EH (cell line): ENCODE results near the gene LLGL1.
"Not testable (repeated sequence)": the region's sequence is repeated elsewhere in the genome, so short reads cannot be mapped to it uniquely, and the experiment has no call there.

Source experiments
- DNase-seq: peaks from one replicate; pipeline ENCODE4 v3.0.0-alpha.2; 2015; ENCODE audit warnings: low read depth

Gene LLGL1

DNA sequence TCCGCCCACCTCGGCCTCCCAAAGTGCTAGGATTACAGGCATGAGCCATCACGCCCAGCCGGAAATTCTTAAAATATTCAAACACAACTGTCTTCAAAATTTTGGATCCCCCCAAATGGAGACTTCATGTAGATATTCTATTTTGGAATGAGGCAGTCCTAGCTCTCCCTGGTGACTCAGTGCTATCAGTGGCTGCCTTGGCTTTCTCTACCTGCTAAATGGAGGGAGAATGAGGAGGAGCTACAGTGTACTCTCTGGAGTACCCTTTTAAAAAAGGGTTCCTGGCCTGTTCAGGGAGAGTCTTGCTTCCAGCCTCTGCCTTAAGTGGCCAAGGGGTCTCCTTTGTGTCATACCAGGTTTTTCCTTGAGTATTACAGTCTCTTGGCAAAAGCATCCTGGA lies 31.0 kb upstream of the LLGL1 start:
- DNase-seq, result no peak

DNA sequence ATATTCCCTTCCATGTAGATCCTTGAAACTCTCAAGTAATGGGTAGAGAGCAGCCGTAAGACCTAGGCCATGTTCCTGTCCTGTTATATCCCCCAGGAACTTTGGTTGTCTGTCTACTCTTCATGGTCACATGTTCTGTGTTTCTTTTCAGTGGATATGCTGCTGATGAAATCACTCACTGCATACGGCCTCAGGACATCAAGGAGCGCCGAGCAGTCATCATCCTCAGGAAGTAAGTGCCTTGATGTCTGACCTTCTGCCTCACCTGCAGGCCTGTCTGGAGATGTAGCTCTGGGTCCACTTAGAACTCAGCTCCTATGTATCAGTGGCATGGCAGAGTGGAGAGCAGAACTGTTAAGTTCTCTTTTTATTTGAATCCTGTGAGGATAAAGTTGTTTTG lies 30.6 kb upstream of the LLGL1 start:
- no peak for DNase-seq

DNA sequence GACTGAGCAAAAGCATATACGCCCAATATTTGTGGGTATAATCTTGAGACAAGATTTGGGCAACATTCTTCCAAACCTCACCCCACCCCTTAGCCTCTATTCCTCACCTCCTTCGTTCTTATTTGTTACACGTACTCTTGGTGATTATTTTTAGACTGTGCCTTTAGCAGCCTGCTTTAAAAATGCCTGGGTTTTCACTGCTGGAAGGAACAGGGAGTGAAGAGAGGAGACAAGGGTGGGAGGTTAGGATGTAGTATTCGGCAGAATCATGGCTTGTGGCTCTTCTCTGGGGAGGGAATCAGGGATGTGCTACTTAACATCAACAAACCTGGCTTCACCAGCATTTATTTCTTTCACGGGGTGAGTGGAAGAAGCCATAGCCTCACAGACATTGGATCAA lies 30.2 kb upstream of the LLGL1 start:
- no peak for DNase-seq

DNA sequence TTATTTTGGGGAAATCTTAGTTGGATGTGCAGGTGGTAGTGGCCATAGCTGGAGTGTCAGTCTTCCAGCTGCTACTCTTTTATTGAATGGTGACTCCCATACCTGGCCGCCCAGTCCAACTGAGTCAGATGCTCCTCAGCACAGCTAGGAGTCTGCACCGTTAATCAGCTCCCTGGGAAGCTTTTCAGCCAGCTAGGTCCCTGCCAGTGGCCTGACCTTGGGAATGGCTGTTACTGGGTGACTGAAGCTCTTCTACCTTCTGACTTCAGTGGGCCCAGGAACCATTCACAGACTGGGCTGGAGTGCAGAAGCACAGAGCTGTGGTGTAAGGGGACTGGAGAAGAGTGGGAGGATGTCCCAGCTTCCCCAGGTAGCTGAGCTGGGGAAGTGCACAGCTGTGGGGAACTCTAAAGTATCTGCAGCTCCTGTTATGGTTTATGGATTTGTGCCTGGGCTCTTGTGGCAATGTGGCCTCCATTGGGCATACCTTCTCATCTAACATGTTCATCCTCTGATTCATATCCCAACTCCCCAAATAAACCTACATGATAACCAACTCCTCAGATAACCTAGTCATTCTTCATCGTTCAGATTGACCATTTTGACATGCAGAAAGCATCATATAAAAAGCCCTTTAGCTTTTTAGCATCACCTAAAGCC lies 27.8 kb upstream of the LLGL1 start:
- no peak for DNase-seq

DNA sequence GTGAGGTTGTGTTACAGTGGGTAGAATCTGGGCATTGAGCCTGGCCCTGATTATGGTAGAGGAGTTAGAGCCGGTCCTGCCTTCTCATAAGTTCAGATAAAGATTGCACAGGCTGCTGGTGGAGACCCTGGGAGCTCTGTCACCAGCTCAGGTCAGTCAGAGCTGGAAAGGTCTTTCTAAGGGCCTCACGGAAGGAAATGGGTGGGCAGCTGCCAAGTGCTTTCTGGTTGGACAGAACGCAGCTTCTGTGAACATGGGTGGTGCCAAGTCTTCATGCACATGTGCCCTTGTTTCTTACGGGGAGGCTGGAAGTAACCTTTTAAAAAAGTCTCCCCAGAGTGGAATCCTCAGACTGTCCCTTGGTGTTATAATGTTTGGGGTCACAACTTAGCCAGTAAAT lies 26.9 kb upstream of the LLGL1 start:
- DNase-seq, result no peak

DNA sequence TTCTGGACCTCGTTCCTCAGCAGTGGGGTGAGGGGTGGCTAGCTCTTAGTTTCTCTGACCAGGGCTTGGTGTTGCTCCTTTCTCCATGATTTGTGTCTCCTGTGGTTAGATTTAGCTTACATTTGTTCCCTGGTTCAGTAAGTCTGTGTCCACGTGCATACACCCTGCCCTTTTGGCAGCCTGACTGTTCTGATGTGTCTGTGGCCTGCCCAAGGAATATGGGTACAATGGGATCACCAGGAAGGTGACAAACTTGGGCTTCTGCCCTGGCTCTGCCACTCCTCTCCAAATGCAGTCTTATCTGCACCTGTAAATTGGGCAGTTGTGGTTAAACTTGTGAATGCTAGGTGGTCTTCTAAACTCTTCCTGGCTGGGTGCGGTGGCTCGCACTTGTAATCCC lies 24.3 kb upstream of the LLGL1 start:
- DNase-seq, result no peak

DNA sequence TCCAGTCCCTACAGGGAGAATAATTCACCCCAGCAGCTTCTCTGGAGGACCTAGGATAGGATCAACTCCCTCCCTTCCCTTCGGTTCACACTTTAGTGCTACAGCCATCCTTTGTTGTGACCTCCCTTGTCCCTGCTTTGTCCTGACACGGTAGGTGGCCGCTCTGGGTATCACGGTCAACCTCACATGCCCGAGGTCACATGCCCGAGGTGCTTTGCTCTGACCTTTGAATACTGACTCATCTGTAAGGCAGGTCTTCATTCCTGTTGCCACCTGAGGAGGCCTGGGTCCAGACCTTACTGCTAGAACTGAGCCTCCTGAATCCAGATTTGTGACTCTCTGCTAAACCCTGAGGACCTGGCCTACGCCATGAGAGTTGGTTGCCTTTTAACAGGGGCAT lies 22.1 kb upstream of the LLGL1 start:
- no peak for DNase-seq

DNA sequence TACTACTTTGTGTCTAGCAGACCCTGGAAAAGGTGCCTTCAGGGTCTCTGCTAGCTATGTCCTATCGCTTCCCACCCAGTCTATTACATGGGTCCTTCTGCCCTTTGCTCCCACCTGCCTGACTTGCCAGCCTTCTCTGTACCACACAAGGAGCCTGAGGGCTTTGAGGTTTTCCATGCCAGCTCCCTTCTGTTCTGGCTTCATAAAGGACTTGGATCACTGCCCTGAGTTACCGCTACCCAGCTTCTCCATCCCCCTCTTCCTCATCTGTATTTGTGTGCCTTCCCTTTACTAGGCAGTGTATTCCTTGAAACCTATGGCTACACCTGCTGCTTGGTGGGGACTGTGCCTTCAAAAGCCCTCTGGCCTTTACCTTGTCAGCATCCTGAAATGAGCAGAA lies 19.6 kb upstream of the LLGL1 start:
- DNase-seq, result no peak

DNA sequence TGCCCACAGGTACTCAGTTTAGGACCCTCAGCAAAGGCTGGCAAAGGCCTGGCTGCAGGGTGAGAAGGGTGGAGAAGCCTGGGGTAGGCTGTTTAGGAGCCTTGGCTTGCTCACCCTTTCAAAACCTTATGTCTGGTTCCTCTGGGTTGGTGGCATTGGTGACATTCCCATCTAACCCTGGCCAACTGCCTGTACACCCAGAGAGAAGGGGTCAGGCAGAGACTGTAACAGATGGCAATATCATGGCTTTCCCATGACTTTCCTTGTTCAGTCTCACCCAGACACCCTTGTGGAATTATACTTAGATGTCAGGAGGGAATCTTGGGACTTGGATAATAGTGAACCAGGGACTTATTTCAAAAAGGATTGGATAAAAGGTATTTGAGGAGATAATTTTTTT lies 18.5 kb upstream of the LLGL1 start:
- no peak for DNase-seq

DNA sequence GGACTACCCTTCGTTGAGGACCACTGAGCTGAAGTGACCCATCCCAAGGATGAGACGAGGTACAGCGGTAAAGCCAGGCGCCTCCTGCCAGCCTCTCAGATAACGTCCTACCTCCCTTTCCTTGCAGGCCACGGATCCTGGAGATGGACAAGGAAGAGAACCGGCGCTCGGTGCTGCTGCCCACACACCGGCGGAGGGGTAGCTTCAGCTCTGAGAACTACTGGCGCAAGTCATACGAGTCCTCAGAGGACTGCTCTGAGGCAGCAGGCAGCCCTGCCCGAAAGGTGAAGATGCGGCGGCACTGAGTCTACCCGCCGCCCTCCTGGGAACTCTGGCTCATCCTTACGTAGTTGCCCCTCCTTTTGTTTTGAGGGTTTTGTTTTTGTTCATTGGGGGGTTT lies 17.3 kb upstream of the LLGL1 start:
- DNase-seq, result no peak

DNA sequence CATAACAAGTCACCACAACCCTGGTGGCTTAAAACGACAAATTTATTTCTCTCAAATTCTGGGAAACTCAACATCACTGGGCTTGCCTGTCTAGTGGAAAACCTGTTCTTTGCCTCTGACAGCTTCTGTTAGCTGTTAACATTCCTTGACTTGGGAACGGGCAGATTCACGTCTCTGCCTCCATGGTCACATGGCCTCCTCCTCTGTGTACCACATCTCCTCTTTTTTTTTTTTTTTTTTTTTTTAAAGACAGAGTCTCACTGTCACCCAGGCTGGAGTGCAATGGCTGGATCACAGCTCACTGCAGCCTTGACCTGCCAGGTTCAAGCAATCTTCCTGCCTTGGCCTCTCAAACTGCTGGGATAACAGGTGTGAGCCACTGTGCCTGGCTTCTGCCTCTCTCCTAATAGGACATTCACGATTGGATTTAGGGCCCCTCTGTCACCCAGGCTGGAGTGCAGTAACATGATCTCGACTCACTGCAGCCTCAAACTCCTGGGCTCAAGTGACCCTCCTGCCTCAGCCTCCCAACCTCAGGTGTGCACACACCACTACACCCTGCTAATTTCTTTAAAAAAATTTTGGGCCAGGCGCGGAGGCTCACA lies 11.7 kb upstream of the LLGL1 start:
- DNase-seq, result no peak

DNA sequence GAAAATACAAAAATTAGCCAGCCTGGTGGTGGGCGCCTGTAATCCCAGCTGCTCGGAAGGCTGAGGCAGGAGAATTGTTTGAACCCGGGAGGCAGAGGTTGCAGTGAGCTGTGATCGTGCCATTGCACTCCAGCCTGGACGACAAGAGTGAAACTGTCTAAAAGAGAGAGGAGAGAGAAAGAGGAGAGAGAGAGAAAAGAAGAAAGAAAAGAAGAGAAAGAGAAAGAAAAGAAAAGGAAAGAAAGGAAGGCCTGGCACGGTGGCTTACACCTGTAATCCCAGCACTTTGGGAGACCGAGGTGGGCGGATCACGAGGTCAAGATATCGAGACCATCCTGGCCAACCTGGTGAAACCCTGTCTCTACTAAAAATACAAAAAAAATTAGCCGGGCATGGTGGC lies 8.5 kb upstream of the LLGL1 start:
- DNase-seq, result not testable (repeated sequence)

DNA sequence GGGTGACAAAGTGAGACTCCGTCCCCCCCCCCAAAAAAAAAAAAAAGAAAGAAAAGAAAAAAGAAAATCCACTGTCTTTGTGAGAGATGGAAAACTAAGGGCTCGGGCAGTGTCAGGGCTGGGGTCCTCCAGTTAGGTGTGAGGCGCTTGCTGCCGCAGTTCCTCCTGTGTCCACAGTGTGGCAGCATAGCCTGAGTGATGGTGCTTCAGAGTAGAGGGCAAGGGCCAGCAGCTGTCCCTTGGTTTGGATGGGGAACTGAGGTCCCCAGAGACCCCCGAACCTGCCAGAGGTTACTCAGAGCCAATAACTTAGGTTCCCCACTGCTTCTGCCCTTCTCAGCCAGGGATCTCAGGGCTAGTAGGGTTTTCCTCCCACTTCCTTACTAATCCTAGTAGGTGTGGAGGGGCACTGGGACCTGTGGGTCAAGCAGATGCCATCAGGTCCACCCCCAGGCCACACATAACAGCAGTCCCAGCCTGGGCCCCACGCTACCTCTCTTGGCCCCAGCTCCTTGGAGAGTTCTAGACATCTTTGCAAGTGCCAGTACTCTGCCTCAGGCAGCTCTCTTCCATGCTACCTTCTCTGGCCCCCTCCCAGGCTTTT lies 7.9 kb upstream of the LLGL1 start:
- peak; percentile 67 for DNase-seq

DNA sequence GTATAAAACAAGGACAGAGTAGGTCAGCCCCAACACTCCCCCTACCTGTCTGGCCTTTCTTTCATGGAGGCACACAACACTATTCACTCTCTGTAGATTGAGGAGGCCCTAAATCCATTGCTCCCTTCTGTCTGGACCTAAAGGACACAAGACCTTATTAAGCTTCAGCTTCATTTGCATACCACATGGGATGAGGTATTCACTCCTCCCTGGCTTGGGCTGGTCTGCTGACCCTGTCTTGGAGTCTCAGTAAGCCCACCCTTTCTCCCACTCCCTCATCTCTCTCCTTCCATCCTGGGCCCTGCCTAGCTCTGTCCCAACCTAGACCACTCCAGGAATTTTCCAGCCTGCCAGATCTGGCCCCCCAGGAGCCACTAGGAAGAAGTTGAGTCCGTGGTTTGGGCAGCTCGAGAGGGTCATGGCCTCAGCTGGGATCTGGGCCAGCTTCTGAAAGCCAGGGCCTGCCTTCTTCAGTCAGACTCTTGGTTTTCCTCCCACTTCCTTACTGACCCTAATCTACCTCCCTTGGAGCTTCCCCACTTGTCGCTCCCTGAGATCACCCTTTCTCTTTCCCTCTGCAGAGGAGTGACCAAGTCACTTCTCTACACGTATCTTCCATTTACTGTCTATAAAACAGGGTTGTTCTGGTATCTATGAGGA lies 6.5 kb upstream of the LLGL1 start:
- peak; percentile 82 for DNase-seq

DNA sequence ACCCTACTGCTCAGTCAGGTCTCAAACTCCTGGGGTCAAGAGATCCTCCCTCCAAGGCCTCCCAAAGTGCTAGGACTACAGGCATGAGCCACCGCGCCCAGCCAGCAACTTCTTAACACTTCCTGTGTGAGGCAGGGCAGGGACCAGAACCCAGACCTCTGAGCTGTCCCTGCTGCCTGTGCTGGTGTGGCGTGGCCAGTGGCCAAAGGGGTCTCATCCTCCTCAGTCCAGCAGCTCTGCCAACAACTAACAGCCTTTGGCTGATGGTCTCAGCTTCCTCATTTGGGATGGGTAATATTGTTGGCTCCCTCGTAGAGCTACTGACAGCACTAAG lies 1.4 kb upstream of the LLGL1 start:
- DNase-seq, result no peak

DNA sequence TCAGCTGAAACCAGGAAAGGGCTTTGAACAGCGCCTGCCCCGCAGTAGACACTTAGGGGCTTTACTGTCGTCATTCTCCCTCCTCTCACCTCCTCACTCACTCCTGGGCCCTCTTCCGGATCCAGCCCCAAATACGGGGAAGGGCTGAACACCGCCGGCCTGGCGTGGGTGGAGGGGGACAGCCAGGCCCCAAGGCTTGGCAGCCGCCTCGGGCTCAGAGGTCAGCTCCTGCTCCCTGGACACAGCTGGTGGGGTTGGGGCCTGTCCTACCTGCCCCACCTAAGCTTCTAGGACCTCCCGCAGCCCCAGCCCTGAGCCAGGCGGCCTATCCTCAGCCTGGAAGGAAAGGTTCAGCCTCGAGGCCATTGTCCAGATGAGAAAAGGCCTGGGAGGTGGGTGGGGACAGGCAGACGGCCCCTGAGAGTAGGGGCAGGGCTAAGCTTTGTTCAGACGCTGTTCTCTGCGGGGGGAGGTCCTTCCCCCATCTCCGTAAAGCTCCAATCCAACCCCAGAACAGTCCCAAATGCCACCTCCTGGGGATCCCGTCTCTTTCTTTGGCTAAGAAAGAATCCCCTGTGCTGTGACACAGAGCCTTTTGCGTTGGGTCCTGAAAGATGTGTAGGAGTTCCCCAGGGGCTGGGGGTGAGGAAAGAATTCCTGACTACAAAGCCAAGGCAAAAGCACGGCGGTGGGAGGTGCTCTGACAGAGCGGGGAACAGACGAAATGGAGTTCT lies 881 bp upstream of the LLGL1 start:
- peak; percentile 48 for DNase-seq

DNA sequence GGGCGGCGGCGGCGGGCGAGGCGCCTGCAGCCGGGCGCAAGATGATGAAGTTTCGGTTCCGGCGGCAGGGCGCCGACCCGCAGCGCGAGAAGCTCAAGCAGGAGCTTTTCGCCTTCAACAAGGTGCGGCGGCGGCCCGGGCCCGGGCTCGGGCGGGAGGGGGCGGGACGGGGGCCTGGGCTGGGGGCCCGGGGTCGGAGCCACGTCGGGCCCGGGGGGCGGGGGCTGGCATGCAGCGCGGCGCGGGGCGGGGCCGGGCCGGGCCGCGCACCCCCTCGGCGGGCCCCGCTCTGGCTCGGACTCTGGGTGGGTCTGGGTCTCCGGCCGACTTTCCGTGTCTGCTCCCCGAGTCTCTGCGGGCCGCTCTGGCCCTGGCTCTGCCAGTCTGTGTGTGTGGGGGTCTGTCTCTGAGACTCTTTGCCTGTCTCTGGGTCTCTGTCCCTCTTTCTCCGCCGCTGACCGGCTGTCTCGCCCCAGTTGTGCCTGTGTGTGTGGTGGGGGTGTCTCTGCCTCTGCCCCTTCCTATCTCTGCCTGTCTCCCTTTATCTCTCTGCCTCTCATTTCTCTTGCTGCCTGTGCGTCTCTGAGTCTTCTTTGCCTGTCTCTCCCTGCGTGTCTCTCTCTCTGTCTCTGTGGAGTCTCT lies 328 bp downstream of the LLGL1 start:
- peak; percentile 23 for DNase-seq

DNA sequence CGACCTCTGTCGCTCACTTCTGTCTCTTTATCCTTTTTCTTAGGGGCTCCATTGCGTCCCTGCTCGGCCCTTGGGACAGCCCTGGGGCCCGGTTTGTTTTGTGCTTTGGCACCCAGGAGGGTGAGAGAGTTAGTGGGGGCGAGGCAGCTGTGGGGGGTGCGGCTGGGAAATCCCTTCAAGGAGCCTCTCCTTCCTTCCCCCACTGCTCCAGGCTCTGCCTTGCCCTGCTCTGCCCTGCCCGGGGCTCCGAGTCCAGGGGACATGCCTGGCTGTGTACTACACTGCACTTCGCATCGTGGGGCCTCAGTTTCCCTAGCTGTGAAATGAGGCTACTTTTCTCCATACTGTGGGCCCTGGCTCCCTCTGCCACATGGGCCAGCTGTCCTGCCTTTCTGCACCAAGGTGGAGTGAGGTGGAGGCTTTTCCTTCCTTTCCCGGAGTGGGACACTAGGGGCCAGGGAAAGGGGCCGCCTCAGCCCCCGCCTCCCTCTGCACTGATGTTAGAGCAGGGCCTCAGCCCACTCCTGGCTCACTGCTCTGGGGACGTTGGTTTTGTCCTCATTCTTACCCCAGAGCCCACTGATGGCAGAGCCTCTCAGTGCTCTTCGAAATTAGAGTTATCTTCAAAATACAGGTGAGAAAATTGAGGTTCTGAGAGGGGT lies 980 bp downstream of the LLGL1 start:
- peak; percentile 31 for DNase-seq

DNA sequence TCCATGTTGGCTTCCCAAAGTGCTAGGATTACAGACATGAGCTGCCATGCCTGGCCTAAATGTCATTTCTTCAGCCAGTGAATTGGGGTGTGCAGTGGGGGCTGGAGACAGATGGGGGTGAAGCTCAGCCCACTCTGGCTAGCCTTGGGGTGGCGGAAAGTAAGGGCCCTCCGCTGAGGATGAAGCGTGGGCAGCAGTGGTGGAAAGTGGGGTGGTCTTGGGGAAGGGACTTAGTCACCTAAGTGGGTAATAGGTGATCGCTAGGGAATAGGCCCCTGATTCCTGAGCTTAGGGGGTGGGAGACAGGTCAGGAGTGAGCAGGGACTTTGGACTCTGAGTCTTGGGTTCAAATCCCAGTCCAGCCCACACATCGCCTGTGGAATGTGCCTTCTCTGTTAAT lies 2.2 kb downstream of the LLGL1 start:
- no peak for DNase-seq

DNA sequence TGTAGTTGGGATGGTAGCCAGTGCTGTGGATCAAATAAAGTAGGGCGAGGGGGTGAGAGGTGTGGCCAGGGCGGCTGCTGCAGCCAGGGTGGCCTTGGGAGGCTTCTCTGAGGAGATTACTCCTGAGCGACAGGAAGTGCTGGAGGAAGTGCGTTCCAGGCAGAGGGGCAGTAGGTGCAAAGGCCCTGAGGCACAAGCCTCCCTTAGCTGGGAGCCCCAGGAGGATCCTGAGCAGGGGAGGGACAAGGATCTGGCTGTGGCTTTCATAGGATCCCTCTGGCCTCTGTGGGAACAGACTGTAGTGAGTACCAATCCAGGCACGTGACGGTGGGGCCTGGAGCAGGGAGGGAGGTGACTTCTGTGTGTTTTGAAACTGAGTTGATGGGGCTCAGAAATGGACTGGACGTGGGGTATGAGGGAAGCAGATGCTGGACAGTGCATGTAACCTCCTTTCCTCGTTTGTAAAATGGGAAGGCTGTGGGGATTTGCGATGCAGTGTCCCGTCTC lies 2.8 kb downstream of the LLGL1 start:
- no peak for DNase-seq

DNA sequence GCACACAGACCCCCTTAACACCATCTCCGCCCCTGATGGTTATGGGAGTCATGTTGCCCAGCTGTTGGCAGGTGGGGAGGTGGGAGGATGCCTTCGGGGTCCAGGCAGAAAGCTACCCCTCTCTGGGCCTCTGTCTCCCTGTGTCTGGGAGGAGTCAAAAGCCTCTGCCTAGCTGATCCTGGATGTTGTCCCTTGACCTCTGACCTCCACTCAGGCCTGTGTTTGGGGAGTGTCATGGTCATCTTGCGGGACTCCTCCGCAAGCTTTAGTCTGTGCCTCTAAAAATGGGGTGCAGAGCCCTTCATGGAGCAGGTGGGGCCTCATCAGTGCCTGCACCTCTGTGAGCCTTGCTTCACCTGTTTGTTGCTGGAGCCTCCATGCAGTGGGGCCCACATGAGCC lies 3.8 kb downstream of the LLGL1 start:
- no peak for DNase-seq

DNA sequence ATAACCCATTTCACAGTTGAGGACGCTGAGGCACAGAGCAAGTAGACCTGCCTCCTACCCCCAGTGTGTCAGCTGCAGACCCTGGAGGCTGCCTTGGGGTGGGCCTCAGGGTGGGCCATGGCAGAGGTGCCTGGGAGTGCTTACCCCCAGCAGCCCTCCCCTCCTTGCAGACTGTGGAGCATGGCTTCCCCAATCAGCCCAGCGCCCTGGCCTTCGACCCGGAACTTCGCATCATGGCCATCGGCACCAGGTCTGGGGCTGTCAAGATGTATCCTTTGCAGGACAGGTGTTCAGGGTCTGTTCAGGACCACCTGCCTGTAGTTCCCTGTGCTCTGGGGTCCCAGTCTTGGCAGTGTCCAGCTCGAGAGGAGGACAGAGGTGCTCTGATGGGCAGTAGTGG lies 4.3 kb downstream of the LLGL1 start:
- DNase-seq, result no peak
